ENCODE measurements around the gene ZER1. TPM values are rescaled to one million over a fixed set of nuclear protein-coding genes. Genes with fewer than 3 reads are reported as not detected.

The ZER1 gene
- total RNA-seq, 2 experiments from 2014 or later = 11.0 to 15.1 TPM

DNA sequence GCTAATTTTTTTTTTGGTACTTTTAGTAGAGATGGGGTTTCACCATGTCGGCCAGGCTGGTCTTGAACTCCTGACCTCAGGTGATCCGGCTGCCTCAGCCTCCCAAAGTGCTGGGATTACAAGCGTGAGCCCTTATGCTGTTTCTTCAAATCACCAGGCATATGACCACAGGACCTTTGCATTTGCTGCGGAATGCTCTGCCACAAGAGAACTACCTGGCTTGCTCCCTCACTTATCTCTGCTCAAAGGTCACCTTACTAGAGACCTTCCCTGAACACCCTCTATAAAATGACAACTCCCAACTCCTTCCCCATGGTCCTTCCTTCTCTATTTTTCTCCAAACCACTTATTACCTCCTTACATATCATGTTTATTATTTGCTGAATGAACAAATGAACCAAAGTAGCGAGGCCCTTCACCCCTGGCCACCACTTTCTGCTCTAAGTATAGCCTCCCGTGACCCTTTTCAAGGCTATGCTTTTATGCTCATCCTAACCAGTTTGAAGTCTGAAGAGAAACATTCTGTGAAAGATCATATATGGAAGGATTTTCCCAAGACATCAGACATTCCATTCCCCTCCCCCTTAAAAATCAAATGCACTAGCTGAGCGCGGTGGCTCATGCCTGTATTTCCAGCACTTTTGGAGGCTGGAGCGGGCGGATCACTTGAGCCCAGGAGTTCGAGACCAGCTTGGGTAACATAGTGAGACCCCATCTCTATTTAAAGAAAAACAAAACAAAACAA lies 1.3 kb downstream of the ZER1 start:
- intact Hi-C loops (cut with micrococcal nuclease; ENCODE audit: unreplicated experiment) = loop anchor here (1.0 to 5.0 kb wide), 3 partner anchors 17 to 88 kb away; partner anchors contain the start of genes TBC1D13 and ZDHHC12
- Histone ChIP-seq H3K9me2 (ENCODE audit: insufficient read depth, low read length) (no peaks in the 10 kb centered on the region), H3K27ac (ENCODE audit: low read depth, low read length, poor library complexity, severe bottlenecking) (no peak overlapping the region), H3K4me1 (ENCODE audit: insufficient read depth, low read length, poor library complexity, severe bottlenecking) (peaks cover 16% of the 10 kb centered on the region), H3K36me3 (ENCODE audit: insufficient read depth, low read length) (no peaks in the 10 kb centered on the region), H3K4me2 (ENCODE audit: low read length) (peak overlapping the region; percentile 81), H2AFZ (ENCODE audit: low read length) (no peak overlapping the region), H3K4me3 (ENCODE audit: low read depth, low read length, poor library complexity, severe bottlenecking) (peak overlapping the region; percentile 86), H3K79me2 (ENCODE audit: insufficient read depth, low read depth, low read length) (no peaks in the 10 kb centered on the region), H3K9me3 (ENCODE audit: low read length) (no peaks in the 10 kb centered on the region; the same call in 1 of the 2 replicates), H4K20me1 (ENCODE audit: insufficient read depth, low read length) (no peaks in the 10 kb centered on the region)
- DNase-seq (ENCODE audit: low spot score) = no peak
- TF ChIP-seq CTCF (conservative IDR thresholded peaks at IDR 0.05; ENCODE audit: low read length) = no peak
- no peak for TF ChIP-seq EZH2phosphoT487 (IDR thresholded peaks at IDR 0.05; ENCODE audit: borderline replicate concordance, low read depth, low read length)
- CTCF ChIA-PET (ENCODE audit: unreplicated experiment) = interaction anchor here (1.0 kb wide), 1 partner anchor 36 kb away, joined by 3 read pairs; no protein-coding TSS in a partner anchor
- POLR2A ChIA-PET = interaction anchor here (0.6 to 2.6 kb wide), 3 partner anchors 9 to 46 kb away, joined by 3 to 9 read pairs (median 6); partner anchors contain the start of gene ZDHHC12
- TSS peak; percentile 68 for BruUV-seq (replicated peaks)

DNA sequence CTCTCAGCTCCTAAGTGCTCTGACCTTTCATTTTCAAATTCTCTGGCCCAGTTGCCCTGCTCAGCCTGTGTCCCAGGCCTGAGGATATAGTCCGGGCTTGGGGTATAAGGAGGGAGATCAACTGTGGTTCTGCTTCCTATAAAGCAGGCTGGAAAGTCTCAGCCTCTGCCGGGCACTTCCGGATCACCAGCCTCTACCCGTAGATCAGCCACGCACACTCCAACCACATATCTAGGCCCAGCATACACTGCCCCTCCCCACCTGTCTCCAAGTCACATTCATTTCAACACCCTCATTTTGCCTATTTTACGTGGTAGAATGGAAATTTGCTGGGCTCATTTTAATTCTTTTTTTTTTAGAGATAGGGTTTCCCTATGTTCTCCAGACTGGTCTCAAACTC lies 3.1 kb downstream of the ZER1 start:
- DNase-seq (ENCODE audit: low spot score) = no peak
- no peaks in the 10 kb centered on the region for H3K9me3 ChIP-seq (ENCODE audit: low read length)
- TF ChIP-seq EZH2phosphoT487 (IDR thresholded peaks at IDR 0.05; ENCODE audit: borderline replicate concordance, low read depth, low read length) (no peak), CTCF (conservative IDR thresholded peaks at IDR 0.05; ENCODE audit: low read length) (no peak)
- no peak overlapping the region for H3K27ac ChIP-seq (ENCODE audit: low read depth, low read length, poor library complexity, severe bottlenecking)
- no peak overlapping the region for H2AFZ ChIP-seq (ENCODE audit: low read length)
- no peaks in the 10 kb centered on the region for H3K36me3 ChIP-seq (ENCODE audit: insufficient read depth, low read length)
- H3K4me3 ChIP-seq (ENCODE audit: low read depth, low read length, poor library complexity, severe bottlenecking) = no peak overlapping the region
- no peaks in the 10 kb centered on the region for H3K9me2 ChIP-seq (ENCODE audit: insufficient read depth, low read length)
- CTCF ChIA-PET (ENCODE audit: unreplicated experiment) = no interaction called here
- intact Hi-C loops (cut with micrococcal nuclease; ENCODE audit: unreplicated experiment) = no loop called here
- H3K79me2 ChIP-seq (ENCODE audit: insufficient read depth, low read depth, low read length) = no peaks in the 10 kb centered on the region
- no peaks in the 10 kb centered on the region for H4K20me1 ChIP-seq (ENCODE audit: insufficient read depth, low read length)
- POLR2A ChIA-PET = interaction anchor here (0.7 kb wide), 1 partner anchor 145 kb away, joined by 3 read pairs; no protein-coding TSS in a partner anchor
- H3K4me2 ChIP-seq (ENCODE audit: low read length) = no peak overlapping the region
- peaks cover 16% of the 10 kb centered on the region for H3K4me1 ChIP-seq (ENCODE audit: insufficient read depth, low read length, poor library complexity, severe bottlenecking)
- no TSS peak for BruUV-seq (replicated peaks)

DNA sequence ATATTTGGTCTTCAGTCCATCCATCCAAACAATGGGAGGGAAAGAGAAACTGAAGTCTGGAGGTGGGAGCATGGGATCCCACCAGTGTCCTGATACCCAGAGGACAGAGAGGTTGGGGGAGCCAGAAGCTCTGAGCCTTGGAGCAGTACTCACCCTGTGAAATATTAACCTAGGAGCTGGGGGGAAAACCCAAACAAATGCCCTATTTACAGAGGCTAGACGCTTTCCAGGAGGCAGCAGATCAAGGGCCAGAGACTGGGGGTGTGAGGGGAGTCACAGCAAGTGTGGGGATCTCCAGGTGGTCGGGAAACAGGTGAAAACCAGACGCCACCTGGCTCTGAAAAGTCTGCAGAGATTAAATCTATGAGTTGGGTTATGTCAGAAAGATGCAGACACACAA lies 6.2 kb downstream of the ZER1 start:
- Histone ChIP-seq H3K36me3 (ENCODE audit: insufficient read depth, low read length) (no peaks in the 10 kb centered on the region), H2AFZ (ENCODE audit: low read length) (no peak overlapping the region), H3K79me2 (ENCODE audit: insufficient read depth, low read depth, low read length) (no peaks in the 10 kb centered on the region), H3K27ac (ENCODE audit: low read depth, low read length, poor library complexity, severe bottlenecking) (no peak overlapping the region), H3K4me1 (ENCODE audit: insufficient read depth, low read length, poor library complexity, severe bottlenecking) (peaks cover under 1% of the 10 kb centered on the region), H4K20me1 (ENCODE audit: insufficient read depth, low read length) (no peaks in the 10 kb centered on the region), H3K4me2 (ENCODE audit: low read length) (no peak overlapping the region), H3K9me3 (ENCODE audit: low read length) (no peaks in the 10 kb centered on the region), H3K9me2 (ENCODE audit: insufficient read depth, low read length) (no peaks in the 10 kb centered on the region), H3K4me3 (ENCODE audit: low read depth, low read length, poor library complexity, severe bottlenecking) (no peak overlapping the region)
- ChIA-PET CTCF (ENCODE audit: unreplicated experiment) (no interaction called here), POLR2A (interaction anchor here (0.6 to 1.3 kb wide), 2 partner anchors 41 to 115 kb away, joined by 6 to 7 read pairs; partner anchors contain the start of gene ZDHHC12)
- BruUV-seq (replicated peaks) = no TSS peak
- no peak for DNase-seq (ENCODE audit: low spot score)
- intact Hi-C loops (cut with micrococcal nuclease; ENCODE audit: unreplicated experiment) = no loop called here
- TF ChIP-seq EZH2phosphoT487 (IDR thresholded peaks at IDR 0.05; ENCODE audit: borderline replicate concordance, low read depth, low read length) (no peak), CTCF (conservative IDR thresholded peaks at IDR 0.05; ENCODE audit: low read length) (no peak)

All from OCI-LY7 (cell line).